Fibroblast of peridontal ligament (primary cell): ENCODE results near the gene PANK4.

ENCODE experiments used
- DNase-seq: peaks from one replicate; pipeline ENCODE4 v3.0.0-alpha.2; 2010; ENCODE audit errors: extremely low read depth

PANK4 gene

DNA sequence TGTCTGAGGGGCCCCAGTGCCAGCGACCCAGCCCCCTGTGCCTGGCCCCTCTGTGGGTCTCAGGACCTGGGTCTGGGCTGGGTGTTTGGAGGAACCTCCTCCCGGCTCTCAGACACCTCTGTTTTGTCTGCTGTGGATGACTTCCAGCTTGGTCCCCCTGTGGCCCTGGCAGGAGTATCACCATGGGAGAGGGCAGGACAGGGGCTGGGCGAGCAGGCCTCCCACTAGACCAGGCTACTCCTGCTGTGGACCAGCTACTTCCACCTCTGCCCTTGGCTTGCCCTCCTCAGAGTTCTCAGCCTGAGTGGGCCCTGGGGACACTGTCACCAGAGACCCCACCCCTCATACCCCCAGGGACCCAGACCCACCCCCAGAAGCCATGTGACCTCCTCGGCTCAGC is 28.5 kb downstream of the PANK4 start:
- no peak for DNase-seq

GRCh38 chr1:2496746-2497145 is 29.6 kb downstream of the PANK4 start:
- DNase-seq: no peak

- DNase-seq: no peak
These were observed 30.2 kb downstream of the PANK4 start for GRCh38 chr1:2496087-2496622.

DNA sequence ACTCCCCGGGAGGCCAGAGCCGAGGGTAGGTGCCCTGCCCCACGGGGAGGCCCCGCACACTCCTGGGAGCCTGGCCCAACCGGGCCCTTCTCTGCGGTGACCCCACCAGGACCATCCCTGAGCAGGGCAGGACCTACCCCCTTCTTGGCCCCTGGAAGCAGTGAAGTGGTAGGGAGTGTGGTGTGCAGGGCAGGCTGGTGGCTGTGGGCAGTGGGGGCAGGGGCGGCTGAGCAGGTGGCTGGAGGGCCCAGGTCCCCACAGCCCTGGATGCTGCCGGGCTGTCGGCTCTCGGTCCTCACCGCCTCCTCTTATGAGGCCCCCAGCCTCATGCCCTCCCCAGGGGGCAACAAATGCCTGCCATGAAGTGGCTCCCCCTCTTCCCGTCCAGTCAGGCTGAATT is 30.9 kb downstream of the PANK4 start:
- no peak for DNase-seq

DNA sequence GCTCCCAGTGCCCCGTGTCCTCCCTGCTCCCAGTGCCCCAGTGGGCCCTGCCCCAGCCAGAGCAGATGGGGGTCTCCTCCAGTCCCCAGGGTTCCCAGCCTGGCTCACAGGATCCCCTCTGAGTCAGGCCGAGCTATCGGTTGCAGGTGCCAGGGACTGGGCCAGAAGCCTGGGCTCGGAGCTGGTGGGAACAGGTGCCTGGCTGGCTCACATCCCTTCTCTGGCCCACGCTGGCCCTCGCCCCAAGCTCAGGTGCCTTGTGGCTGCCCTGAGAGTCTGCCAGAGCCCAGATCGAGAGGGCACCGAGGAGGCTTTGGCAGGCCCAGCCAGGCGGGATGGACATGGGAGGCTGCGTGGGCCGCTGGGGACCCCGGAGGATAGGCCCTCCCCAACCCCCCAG is 31.4 kb downstream of the PANK4 start:
- no peak for DNase-seq

DNA sequence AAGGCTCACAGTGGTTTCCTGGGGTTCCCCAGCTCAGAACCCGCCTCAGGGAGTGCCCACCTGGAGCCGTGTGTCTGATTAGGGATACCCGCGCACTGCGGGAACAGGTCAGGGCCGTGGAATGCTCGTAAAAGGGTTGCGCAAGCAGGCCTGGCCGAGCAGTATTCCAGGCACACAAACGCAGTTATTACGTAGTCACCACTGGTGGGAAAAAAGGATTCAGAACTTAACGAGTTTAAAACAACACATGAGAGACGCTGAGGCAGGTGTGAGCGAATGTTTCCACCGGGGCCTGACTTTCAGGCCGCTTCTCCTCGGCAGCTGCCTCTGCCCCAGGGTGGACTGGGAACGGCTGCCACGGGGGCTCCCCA is 32.1 kb downstream of the PANK4 start:
- DNase-seq: no peak

DNA sequence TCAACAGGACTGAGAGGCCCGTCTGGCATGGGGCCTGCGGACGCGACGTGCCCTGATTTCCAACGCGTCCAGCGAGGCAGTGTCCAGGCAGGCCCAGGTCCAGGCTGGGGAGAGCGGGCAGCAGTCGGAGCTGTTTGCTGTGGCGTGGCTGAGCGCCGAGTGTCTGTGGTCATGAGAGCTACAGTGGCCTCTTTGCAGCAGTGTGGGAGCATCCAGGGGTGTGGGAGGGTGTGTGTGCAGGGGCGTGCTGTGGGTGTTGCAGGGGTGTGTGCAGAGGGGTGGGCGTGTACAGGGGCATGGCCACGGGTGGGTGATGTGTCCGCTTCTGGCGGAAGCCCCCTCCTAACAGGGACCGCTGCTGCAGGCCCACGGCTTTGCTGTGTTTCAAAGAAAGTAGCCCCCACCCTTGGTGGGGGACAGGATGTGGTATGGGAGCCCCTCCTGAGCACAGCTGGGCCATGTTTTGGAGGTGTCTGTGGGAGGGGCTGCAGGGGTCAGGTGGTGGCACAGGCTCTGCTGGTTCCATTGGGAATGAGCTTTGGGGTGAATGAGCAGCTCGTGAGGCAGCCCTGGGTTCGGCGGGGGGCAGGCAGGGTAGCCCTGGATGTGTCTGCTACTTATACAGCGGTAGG is 32.6 kb downstream of the PANK4 start:
- no peak for DNase-seq

- DNase-seq: no peak
These were observed 33.2 kb downstream of the PANK4 start for GRCh38 chr1:2493218-2493617.

- DNase-seq: no peak
These were observed 34.3 kb downstream of the PANK4 start for GRCh38 chr1:2492091-2492490.

- no peak for DNase-seq
These were observed 36.8 kb downstream of the PANK4 start for GRCh38 chr1:2489615-2490014.

DNA sequence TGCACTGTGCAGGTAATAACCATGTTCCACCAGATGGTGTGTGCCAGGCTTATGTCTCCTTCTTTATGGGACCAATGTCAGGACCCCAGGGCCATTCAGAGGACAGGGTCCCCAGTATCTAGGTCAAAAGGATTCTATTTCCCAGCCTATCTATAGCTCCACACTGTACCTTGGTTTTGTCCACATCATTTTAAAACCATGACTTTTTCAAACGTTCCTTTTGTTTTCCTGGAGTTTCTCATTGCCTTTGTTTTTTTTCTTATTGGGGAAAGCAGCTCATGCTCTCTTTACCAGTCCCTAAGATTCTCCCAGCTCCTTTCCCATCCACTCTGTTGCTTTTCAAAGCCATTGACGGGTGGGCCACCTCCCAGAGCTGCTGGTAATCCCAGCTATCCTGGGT is 37.7 kb downstream of the PANK4 start:
- no peak for DNase-seq

DNA sequence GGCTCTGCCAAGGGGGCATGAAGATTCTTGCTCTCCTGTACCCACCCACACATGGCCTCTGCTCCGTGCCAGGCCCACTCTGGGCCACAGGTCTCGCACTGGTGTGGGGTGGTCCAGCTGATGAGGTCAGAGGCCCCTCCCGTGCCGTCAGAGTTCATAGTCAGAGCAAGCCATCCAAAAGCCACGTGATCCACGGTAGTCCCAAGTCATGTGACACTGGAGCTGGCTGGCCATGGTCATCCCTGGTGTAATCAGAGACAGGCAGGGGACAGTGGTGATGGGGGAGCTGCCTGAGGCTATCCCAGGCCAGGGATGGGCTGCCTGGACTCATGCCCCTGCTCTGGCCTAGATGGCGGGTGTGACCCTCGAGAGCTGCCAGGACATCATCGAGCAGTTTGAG is 39.8 kb downstream of the PANK4 start:
- DNase-seq: no peak

- DNase-seq: no peak
These were observed 40.4 kb downstream of the PANK4 start for GRCh38 chr1:2486041-2486440.

GRCh38 chr1:2483970-2484369 is 42.4 kb downstream of the PANK4 start:
- no peak for DNase-seq

DNA sequence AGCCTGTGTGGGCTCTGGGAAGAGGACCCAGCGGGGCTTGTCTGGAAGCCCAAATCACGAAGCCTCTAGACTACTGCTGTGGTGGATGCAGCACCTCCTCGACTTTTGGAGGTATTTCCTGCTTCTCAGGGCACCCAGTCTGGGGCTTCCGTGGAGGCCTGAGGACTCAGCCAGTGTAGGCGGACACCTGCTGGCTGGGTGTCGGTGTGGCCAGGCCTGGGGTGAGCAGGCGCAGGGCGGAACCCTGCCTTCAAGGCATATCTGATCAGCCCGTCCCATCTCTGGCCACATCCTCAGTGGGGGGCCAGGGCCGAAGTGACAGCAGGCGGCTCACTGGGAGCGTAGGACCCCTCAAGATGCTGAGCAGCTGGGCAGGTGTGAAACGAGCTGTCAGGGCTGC is 43.4 kb downstream of the PANK4 start:
- no peak for DNase-seq

DNA sequence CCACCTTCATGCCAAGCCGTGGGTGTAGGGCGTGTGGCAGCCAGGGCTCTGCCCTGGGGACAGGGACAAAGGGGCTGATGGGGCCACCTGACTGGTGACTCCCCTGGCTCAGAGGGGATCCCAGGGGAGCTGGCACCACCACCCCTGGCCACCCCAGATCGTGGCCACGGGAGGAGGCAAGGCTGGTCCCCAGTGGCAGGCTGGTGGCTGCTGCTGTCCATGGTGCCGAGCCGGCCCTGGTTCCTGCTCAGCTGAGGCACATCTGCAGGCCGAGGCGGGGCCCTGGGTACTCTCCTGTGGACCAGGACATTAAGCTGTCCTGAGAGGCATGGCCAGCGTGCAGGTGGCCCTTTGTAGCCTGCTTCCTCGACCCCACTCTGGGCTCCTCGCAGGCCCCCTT is 43.8 kb downstream of the PANK4 start:
- DNase-seq: no peak

DNA sequence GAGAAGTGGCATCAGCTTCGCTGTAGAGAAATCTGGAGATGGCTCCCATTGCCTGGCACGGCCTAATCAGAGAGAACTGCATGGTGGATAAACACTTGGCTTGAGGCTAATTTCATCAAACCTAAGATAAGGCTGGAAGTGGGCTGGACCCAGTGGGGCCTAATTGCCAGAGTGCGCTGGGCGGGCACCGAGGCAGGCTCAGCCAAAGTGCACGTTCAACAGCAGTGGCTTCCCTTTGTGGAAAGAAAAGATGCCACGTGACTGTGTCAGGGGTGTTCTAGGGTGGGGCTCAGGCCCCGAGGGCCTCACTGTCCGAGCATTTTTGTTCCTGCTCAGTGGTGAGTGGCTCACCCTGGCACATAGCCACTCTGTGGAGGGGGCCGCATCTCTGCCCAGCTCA is 44.5 kb downstream of the PANK4 start:
- no peak for DNase-seq

DNA sequence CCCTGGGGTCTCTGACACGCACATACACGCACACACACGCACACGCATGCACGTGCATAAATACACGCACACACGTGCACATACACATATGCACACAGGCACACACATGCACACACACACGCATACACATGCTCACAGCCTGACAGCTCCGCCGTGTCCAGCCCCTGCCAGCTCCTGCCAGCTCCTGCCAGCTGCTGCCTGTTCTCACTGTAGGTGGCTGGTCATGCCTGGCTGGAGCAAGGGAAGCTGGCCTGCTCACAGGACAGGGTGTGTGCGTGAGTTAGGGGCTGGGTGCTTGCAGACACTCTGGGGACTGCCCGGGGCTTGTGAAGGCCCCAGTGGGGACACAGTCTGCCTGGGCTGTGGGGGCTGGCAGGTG is 45.4 kb downstream of the PANK4 start:
- DNase-seq: no peak

DNA sequence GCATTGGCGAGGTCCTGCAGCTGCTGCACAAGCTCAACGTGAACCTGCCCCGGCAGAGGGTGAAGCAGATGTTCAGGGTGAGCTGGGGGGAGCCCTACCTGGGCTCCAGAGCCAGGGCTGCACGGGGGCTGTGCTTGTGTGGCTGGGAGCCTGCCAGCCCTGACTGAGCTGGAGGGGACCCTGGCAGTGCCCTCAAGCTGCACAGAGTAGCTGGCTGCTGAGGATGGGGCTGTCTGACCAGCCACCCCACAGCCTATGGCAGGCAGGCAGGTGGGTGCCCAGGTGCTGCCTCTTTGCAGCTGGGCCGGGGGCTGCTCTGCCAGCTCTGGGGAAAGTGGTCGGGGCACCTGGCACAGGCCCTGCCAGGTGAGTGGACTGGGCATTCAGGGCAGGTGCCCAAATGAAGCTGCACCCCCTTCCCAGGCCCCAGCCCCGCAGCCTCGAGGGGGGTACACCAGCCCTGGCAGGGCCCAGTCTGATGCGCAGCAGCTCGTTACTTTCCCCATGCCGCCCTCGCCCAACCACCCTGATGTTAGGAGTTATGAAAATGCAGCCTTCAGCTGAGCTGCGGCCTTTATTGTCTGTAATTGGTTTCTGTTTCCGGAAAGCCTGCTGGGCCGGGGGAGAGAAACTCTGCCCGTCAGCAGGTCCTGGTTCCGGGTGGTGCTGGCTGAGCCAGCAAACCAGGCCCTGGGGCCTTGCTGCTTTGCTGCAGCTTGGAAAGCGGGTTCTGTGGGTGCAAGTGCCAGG is 46.0 kb downstream of the PANK4 start:
- DNase-seq: no peak

- no peak for DNase-seq
These were observed 46.8 kb downstream of the PANK4 start for GRCh38 chr1:2479618-2480017.

DNA sequence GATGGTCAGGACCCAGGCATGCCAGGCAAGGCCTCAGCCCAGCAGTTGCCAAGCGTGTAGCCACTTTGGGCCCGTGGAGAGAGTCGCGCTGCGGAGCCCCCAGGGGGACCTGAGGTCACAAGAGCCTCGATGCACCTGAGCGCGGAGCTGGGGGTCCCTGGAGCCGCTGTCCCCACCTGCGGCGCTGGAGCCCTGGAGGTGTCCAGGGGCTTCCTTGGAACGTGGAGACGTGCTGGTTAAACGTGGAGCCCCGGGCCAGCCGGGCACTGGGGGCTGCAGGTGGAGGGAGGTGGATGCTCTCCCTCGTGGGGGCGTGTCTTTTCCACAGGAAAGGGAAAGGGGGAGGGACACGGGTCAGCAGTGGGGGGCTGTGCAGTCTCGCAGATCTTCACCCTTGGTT is 47.2 kb downstream of the PANK4 start:
- DNase-seq: no peak

DNA sequence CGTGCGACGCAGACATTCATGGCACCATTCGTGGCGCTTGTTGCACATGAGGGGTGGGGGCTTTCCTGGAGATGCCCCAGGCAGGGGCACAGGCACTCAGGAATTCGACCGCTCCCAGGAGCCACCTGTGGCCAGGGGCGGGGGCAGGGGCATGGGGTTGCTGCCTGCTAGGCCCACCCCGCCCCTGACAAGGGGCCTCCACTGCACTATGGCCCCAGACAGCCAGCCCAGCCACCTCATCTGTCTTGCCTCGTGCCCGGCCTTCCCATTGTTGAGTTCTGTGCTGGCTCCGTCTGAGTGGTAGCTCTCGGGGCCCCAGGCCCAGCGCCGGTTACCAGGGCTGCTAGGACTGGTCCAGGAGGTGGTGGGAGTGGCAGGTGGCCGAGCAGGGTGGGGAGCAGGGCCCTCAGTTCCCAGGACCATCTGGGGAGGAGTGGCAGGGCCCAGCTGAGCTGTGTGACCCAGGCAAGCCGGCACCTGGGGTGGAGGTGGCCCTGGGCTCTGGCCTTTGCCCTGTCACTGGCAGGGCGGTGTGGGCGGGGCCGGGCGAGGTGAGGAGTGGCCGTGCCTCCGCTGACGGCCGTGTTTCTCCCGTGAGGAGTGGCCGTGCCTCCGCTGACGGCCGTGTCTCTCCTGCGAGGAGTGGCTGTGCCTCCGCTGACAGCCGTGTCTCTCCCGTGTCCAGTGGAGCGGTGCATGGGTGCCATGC is 48.5 kb downstream of the PANK4 start:
- DNase-seq: no peak

GRCh38 chr1:2477309-2477708 is 49.1 kb downstream of the PANK4 start:
- DNase-seq: no peak
